Osteoblast (primary cell): ENCODE results near the gene TECPR2. TPM values are rescaled to one million over a fixed set of nuclear protein-coding genes. Genes with fewer than 3 reads are reported as not detected.
A peak's percentile ranks its signal among the peaks of the same experiment; 100 is the strongest.

Source experiments
- DNase-seq: peaks from one replicate; pipeline ENCODE4 v3.0.0; 2011; ENCODE audit warnings: low spot score, mixed read lengths; ENCODE audit not compliant: insufficient read length; ENCODE audit errors: missing footprints
- H2AFZ ChIP-seq: 2 replicates; pipeline ENCODE4 v1.6.0; 2011; ENCODE audit warnings: mild to moderate bottlenecking, low read length
- H3K27ac ChIP-seq: 2 replicates; pipeline ENCODE4 v1.5.1; 2011; ENCODE audit warnings: mild to moderate bottlenecking, low read depth, low read length, moderate library complexity
- H3K27me3 ChIP-seq: 2 replicates; pipeline ENCODE4 v1.6.0; 2012; ENCODE audit warnings: mild to moderate bottlenecking, control low read depth, inconsistent platforms, low read length, moderate library complexity; ENCODE audit not compliant: insufficient read depth
- H3K36me3 ChIP-seq: 2 replicates; pipeline ENCODE4 v1.5.1; 2011; ENCODE audit warnings: mild to moderate bottlenecking, low read length, control low read depth, moderate library complexity; ENCODE audit not compliant: insufficient read depth
- H3K4me1 ChIP-seq: 2 replicates; pipeline ENCODE4 v1.5.1; 2011; ENCODE audit warnings: mild to moderate bottlenecking, low read length, control low read depth, moderate library complexity; ENCODE audit not compliant: insufficient read depth
- H3K4me2 ChIP-seq: 2 replicates; pipeline ENCODE4 v1.6.0; 2011; ENCODE audit warnings: mild to moderate bottlenecking, low read length; ENCODE audit not compliant: insufficient read depth
- H3K4me3 ChIP-seq: fragments of 200-600 bp; sonication (generic); 3 replicates; pipeline ENCODE4 v1.5.1; 2012; ENCODE audit warnings: mild to moderate bottlenecking, low read length, inconsistent platforms; ENCODE audit not compliant: insufficient read depth
- H3K79me2 ChIP-seq: 2 replicates; pipeline ENCODE4 v1.6.0; 2012; ENCODE audit warnings: mild to moderate bottlenecking, low read length, control low read depth, inconsistent platforms; ENCODE audit not compliant: insufficient read depth
- H3K9me3 ChIP-seq: 2 replicates; pipeline ENCODE4 v1.5.1; 2011; ENCODE audit warnings: low read depth, low read length, control low read depth
- H4K20me1 ChIP-seq: 2 replicates; pipeline ENCODE4 v1.6.0; 2012; ENCODE audit warnings: mild to moderate bottlenecking, low read length, control low read depth; ENCODE audit not compliant: insufficient read depth
- CTCF ChIP-seq: IDR thresholded peaks from 2 replicates; pipeline ENCODE4 v1.5.1; 2011; ENCODE audit warnings: mild to moderate bottlenecking, low read depth, low read length, moderate library complexity; ENCODE audit errors: extremely low read depth
- total RNA-seq: library from RNA; depleted of rRNA; stranded (reverse); fragments of >200 nt; gene quantifications from 2 replicates; pipeline ENCODE4 v1.2.3, GENCODE V29; 2012

TECPR2 gene
- total RNA-seq, 1 donor = 13.0 TPM

GRCh38 chr14:102481371-102481770 is 118.6 kb downstream of the TECPR2 start:
- no peaks in the 10 kb centered on the region for H4K20me1 ChIP-seq
- TF ChIP-seq CTCF = no peak
- no peak overlapping the region for H3K27ac ChIP-seq
- H3K79me2 ChIP-seq = no peaks in the 10 kb centered on the region
- H3K4me1 ChIP-seq = peaks cover 7% of the 10 kb centered on the region
- no peak overlapping the region for H3K4me3 ChIP-seq
- H3K4me2 ChIP-seq = no peak overlapping the region
- H2AFZ ChIP-seq = no peak overlapping the region
- no peak for DNase-seq
- H3K27me3 ChIP-seq = no peaks in the 10 kb centered on the region
- H3K36me3 ChIP-seq = no peaks in the 10 kb centered on the region
- H3K9me3 ChIP-seq = no peaks in the 10 kb centered on the region

GRCh38 chr14:102481791-102482238 is 119.1 kb downstream of the TECPR2 start:
- peak; percentile 88 for DNase-seq
- no peak for TF ChIP-seq CTCF

GRCh38 chr14:102484316-102484715 is 121.6 kb downstream of the TECPR2 start:
- H3K27ac ChIP-seq = no peak overlapping the region
- no peaks in the 10 kb centered on the region for H3K36me3 ChIP-seq
- no peak for DNase-seq
- no peaks in the 10 kb centered on the region for H3K27me3 ChIP-seq
- TF ChIP-seq CTCF = no peak
- no peaks in the 10 kb centered on the region for H3K9me3 ChIP-seq
- H3K79me2 ChIP-seq = no peaks in the 10 kb centered on the region
- no peak overlapping the region for H3K4me3 ChIP-seq
- no peak overlapping the region for H2AFZ ChIP-seq
- no peak overlapping the region for H3K4me2 ChIP-seq
- peaks cover 12% of the 10 kb centered on the region for H3K4me1 ChIP-seq
- H4K20me1 ChIP-seq = no peaks in the 10 kb centered on the region

More at GRCh38 chr14:102481791-102482238, 119.1 kb downstream of the TECPR2 start:
- no peaks in the 10 kb centered on the region for H4K20me1 ChIP-seq
- peak overlapping the region; percentile 54 for H3K27ac ChIP-seq
- H3K4me1 ChIP-seq = peaks cover 8% of the 10 kb centered on the region
- no peaks in the 10 kb centered on the region for H3K9me3 ChIP-seq
- no peaks in the 10 kb centered on the region for H3K36me3 ChIP-seq
- no peak overlapping the region for H2AFZ ChIP-seq
- no peaks in the 10 kb centered on the region for H3K79me2 ChIP-seq
- no peak overlapping the region for H3K4me3 ChIP-seq
- H3K4me2 ChIP-seq = no peak overlapping the region
- H3K27me3 ChIP-seq = no peaks in the 10 kb centered on the region

GRCh38 chr14:102485693-102486512 is 123.2 kb downstream of the TECPR2 start:
- Histone ChIP-seq H3K9me3 (no peaks in the 10 kb centered on the region), H3K4me2 (no peak overlapping the region), H3K79me2 (no peaks in the 10 kb centered on the region), H3K4me3 (no peak overlapping the region), H4K20me1 (no peaks in the 10 kb centered on the region), H3K36me3 (no peaks in the 10 kb centered on the region), H3K4me1 (peaks cover 12% of the 10 kb centered on the region), H2AFZ (no peak overlapping the region), H3K27ac (no peak overlapping the region), H3K27me3 (no peaks in the 10 kb centered on the region)
- no peak for DNase-seq
- no peak for TF ChIP-seq CTCF
